ENCODE measurements around the gene ZDHHC8.
A peak's percentile ranks its signal among the peaks of the same experiment; 100 is the strongest.
"Not testable (repeated sequence)": the region's sequence is repeated elsewhere in the genome, so short reads cannot be mapped to it uniquely, and the experiment has no call there.

ZDHHC8 gene

DNA sequence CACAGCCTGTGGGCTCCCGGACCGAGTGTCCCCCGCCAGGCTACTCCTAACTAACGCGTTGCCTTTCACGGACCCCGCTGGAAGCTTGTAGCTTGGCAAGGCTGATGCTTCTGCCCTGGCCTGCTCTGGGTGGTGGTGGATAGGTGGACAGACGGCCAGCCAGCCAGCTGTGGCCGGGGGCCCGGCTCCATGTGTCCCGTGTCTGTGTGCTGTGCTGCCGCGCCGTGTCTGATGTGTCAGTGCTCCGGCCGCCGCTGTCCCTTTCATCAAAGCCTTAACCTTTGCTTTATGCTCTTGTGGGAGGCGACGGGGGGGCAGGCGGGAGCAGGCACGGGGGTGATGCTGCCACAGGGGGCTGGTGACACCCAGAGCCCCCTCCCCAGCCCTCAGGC lies 14.2 kb downstream of the ZDHHC8 start:
- no peak for DNase-seq

DNA sequence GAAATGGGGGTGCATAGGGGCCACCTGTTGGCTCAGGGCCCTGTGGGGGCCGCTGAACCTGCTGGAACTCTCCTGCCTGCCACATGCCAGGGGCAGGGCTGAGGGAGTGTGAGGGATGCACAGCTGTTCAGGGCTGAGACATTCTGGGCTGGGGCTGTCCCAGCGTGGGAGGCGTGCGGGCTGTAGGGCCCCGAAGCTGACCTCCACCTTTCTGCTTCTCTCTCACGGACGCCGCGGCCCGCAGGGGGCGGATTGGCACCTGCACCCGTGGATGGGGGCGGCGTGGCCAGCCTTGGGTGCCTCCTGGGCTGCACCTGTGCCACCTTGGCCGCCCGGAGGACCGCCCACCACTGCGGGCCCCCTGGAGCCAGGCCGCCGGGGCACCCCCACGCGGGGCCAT lies 15.2 kb downstream of the ZDHHC8 start:
- DNase-seq, result no peak

DNA sequence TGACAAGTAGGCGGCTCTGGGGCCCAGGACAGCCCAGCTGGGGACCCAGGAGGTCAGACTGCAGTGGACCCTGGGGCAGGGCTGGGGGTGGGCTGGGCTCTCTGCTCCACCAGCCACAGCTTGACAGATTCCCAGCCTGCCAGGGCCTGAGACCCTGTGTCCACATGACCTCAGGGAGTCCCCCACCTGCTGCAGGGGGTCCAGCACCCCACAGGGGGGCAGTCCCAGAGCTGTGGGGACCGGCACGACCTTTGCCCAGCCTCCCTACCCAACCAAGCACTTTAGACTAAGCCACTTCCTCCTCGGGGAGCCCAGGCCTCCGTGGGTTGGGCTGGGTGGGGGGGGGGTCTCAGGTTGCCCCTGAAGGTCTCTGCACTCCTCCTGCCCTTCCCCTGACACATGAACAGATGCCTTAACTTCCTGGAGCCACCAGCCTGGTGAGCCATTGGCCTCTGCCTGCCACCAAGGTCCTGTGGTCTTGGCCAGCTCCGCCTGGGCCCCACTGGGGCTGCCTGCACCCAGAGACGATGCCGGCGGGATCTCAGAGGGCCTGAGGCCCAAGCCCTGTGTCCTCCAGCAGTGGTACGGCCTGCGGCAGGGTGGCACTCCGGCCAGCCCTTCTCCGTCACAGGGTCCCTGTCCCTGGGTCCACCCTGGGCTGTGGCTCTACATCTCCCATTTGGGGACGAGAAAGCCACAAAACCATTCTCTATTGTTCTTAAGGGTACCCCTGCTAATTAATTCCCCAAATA lies 15.8 kb downstream of the ZDHHC8 start:
- no peak for DNase-seq

DNA sequence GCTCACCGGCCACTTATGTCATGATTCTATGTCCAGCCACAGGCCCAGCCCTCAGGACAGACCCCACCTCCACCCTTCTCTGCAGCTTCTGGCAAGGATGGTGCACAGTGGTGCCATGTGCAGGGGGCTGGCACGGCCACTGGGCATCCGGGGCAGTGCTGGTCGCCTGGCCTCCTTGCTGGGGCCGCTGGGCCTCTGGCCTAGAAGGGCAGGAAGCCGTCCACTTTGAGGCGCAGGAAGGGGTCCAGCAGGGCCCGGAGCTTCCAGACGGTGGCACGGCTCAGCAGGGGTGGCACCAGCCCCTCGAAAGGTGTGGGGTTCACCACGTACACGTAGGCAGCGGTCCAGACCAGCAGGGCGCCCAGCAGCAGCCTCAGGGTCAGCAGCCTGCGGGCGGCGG lies 16.8 kb downstream of the ZDHHC8 start:
- no peak for DNase-seq

DNA sequence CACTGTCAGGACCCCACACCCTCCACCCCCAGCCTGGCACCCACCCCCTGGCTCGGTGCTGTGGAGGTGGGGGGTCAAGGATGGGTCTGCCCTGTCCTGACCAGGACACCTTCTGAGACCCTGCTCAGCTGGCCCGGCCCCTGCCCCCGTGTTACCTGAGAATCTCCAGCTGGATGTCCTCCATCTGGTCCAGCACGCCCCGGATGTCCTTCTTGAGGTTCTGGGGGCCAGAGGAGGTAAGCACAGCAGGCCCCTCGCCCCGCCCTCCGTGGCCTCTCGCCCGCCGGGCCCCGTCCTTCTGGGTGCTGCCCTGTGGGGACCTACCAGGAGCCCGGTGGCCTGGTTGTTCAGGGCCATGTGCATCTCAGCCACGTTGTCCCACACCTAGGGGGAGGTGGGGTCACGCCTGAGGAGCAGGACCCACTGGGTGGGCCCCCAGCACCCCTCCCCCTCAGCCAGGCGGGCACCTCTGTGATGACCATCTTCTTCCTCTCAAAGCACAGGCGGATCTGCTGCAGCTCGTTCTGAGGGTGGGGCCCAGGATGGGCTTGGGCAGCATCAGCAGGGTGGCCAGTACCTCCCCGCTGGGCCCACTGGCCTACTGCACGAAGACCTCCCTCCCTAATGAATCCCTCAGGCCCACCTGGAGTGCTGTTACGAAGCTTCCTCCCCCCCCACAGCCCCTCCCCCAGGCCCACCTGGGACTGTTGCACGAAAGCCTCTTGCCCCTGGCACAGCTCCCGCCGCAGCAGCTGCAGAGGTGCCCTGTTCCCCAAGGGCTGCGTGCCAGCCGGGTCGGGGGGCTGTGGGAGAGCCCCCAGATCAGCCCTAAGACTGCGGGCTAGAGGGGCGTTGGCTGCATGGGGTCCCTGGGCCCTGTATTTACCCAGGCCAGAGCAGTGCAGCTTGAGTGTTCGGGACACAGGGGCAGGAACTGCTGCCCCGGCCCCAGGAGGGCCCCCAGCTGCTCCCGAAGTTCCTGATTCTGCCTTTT lies 17.9 kb downstream of the ZDHHC8 start:
- DNase-seq, result no peak

DNA sequence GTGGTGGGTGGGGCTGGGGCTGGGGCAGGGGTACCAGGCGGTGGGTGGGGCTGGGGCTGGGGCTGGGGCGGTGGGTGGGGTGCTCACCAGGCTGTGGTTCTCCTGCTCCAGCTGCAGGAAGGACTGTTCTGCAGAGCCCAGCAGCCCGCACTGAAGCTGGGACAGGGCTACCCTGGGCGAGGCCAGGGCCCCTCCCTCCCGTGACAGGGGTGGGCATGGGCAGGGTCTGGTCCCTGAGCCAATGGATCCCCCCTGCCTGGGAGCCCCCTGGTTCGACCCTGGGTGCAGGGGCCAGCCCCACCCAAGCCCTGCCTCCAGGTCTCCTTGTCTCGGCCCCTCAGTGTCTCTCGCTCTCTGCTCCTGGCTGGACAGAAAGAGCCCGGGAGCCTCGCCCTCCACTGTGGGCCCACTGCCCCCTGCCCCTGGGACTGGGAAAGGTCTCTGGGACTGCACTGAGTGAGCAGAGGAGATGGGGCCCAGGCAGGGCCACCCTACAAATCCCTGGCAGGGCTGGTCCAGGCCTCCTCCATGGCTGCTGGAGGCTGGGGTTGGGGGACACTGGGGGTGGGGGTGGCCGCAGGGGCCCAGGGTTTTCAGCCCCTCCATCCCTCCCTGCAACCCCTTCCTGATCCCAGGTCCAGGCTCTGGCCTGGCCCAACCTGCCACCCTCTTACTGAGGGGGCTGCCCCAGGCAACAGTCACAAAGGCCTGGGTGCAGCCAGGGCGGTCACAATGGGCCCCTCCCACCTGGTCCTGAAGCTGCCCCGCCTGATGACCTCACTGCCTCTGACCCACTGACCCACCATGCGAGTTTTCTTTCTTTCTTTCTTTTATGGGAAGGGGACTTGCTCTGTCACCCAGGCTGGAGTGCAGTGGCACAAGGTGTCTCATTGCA lies 19.0 kb downstream of the ZDHHC8 start, which contains the start of gene CCDC188:
CCDC188 (minus strand) TSS at position 675 of the 895 bp plus-strand sequence; CDS start at position 606, 69 bp downstream.
- DNase-seq, result no peak

DNA sequence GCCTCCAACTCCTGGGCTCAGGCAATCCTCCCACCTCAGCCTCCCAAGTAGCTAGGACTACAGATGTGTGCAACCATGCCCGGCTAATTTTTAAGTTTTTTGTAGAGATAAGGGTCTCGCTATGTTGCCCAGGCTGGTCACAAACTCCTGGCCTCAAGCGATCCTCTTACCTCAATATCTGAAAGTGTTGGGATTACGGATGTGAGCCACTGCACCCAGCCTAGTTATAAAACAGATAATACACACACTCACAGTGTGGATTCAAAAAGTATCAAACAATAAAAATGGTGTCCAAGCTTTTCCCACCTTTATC lies 19.6 kb downstream of the ZDHHC8 start:
- no peak for DNase-seq

DNA sequence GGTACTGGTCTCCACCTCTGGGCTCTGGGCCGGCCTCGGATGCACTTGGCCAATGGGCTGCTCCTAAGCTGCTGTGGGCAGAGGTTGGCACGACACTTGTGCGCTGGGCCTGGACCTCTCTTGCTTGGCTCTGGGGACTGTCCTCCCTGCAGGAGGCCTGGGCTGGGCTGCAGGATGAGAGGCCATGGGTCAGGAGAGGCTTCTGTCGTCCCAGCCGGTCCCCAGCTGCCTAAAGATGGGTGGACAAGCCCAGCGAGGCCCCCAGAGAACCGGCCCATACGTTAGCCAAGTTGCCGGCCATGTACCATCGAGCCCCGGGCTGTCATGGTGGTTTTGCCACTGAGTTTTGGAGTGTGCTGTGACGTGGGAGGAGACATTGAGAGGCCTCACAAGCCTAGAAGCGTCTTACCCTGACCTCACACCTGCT lies 20.9 kb downstream of the ZDHHC8 start:
- no peak for DNase-seq

DNA sequence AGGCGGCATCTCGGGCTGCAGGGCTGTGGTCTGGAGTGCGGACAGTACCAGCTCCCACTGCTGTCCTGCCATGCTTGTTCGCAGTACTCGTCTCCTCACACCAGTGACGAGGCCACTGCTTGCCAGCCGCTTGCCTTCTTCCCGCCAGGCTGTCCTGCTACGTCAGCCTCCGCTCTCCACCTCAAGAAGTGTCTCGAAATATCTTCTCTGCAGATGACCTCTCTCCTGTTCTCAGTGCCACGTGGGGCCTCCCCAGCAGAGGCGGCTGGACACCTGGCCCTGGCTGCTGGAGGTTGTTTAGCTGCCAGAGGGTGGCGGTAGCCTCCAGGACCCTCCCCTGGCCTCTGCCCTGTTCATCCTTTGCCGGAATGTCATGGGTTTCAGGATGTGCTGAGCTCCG lies 22.3 kb downstream of the ZDHHC8 start:
- no peak for DNase-seq

DNA sequence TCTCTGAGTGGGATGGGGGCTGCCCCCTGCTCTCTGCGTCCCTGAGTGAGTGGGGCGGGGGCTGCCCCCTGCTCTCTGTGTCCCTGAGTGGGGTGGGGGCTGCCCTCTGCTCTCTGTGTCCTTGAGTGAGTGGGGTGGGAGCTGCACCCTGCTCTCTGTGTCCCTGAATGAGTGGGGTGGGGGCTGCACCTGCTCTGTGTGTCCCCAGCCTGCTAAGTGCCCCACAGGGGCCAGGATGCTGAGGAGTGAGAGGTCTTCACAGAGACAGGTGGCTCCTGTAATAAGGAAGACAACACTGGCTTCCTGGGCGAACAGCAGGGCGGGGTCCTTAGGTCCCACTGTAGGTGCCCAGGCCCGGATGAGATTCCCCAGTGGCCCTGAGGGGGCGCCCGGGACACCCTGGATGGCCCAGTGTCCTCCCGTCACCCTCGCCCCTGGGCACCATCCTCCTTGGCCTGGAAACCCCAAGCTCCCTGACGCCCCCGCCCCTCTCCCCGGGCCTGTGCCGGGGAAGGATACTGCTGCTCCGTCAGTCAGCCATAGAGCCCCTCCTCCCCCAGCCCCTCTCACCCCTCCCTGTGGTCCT lies 23.1 kb downstream of the ZDHHC8 start:
- DNase-seq, result no peak

DNA sequence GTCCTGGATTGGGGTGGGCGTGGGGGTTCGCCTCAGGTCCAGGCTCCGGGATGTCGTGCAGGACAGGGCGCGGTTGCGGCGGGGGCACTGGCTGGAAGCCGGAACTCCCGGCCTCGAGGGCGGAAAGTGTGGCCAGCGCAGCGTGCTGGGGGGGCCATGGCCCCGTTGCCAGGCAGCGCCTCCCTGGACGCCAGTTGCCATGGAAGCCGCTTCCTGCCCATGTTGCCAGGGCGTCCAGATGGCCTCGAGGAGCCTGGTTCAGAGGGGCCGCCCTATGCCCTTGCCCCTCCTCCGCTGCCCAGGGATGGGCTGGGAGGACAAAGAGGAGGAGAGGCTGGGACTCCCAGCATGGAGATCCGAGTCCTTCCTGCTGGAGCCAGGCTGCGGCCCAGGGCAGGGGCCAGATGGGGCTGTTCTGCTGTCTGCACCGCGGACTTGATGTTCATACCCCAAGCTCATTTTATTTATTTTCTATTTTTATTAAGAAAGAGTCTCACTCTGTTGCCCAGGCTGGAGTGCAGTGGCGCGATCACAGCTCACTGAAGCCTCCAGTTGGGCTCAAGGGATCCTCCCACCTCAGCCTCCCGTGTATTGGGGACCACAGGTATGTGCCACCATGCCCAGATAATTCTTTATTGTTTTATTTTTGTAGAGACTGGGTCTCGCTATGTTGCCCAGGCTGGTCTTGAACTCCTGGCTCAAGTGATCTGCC lies 23.9 kb downstream of the ZDHHC8 start:
- no peak for DNase-seq

DNA sequence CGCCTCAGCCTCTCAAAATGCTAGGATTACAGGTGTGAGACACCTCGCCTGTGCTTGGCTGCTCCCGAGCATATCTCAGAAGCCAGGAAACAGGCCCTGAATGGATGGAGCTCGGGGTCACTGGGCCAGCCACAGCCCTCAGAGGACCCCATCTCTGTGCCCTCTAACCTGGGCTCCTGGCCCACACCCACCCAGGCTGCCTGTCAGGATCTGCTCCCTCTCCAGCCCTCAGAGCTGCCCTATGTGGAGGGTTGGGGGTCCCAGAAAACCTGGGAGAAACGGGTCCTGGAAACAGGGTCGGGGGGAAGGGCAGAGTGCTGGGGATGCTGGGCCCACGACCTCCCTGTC lies 24.4 kb downstream of the ZDHHC8 start:
- DNase-seq, result no peak

DNA sequence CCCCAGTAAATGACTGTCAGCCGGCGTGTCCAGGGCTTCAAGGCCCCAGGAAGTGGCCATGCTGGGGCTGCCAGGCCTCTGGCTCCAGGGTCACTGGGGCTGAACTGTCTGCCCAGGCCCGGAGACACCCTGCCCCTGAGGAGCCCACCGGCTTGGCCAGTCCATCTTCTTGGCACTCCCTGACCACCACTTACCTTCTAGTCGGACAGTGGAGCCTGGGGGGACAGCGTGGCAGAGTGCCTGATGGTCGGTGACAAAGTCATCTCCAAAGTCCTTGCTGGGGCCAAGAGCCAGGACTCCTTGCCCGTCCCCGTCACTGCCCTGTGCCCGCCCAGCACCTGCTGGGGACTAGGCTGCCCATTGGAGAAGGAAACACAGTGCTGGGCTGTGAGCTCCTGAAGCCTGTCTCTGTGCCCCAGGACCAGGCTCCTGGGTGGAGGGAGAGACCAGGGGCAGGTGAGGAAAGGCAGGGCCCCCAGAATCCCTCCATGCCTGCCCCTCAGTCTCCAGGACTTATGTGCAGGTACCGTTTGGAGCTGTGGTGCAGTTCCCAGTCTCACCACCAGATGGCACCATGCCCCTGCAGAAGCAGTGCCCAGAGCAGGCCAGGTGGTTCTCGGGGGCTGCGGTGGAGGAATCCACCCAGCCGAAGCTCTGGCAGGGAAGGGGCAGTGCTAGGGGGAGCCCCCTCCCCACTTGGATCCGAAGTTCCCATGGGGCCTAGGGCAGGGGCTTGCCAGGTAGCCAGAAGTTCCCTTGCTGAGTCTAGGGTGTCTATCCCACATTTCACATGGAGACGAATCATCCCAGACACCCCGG lies 25.2 kb downstream of the ZDHHC8 start:
- peak; percentile 19 to 24 for DNase-seq

DNA sequence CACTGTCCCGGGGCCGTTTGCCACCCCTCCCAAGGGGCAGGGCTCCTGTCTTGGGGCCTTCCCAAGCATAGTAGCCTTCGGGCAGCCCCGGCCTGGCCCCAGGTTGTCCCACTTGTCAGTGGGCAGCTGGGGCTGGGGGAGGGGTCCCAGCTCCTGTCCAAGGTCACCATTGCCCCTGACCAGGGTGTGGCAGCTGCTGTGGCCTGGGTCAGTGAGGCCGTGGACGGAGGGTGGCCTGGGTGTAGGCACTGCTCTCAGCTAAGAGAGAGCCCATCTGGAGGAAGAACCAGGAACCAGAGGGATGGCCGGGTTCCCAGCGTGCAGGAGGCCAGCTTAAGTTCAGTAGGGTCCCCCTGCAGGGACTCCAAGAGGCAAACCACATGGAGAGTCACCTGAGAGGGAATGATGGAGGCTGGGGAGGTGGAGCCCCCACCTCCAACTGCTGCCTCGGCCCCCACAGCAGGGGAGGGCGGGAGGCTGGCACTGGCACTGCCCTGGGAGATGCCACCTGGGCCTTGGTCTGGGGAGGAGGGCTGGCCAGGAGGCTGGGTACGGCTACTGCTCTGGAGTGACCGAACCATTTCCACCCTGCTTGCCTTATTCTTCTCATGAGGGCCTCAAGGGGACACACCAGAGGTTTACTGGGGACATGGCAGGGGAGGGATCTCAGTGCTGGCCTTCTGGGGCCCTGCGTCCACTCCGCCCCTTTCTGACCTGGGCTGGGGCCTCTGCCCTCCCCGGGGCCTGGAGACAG lies 26.0 kb downstream of the ZDHHC8 start:
- no peak for DNase-seq

DNA sequence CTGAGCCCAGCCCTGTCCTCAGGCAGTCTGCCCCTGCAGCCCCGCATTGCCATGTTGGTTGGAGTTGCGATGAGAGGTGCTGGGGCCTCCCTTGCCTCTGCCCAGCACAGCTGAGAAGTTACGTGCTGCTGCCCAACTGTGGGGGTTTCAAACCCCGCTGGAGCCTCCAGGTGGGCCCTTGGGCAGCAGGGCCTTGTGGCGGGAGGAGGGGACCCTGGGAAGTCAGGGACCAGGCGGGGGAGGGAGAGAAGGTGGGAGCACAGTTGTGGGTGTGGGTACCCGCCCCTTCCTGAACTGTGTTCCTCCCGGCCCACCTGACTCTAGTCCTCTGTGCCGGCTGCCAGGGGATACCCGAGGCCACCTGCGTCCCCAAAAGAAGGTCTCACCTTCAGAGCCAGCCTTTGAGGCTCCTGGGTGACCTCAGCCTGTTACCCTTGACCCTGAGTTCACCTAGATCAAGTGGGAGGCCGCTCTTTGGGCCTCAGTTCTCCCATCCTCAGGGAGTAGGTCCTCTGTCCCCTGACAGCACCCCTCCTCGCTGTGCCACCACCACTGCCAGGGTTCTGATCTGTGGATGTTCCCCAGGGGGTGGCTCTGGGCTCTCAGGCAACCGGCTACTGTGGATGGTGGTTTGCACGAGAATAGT lies 26.9 kb downstream of the ZDHHC8 start:
- no peak for DNase-seq

DNA sequence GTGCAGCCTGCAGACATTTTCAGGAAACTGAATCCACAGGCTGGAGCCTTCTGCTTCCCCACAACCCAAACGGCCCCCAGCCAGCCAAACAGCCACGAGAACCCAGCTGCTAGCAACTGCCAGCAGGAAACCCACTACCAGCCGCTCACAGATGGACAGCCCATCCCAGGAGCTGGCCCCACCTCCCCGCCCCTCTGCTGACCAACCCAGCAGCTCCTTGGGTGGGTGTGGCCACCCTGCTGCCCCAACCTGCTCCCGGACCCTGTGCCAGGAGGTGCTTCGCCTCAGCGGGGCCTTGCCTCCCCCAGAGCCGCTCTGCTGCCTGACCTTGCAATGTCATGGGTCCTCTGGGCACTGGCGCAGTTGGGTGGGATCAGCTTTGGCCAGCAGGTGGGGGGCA lies 27.5 kb downstream of the ZDHHC8 start:
- DNase-seq, result no peak

DNA sequence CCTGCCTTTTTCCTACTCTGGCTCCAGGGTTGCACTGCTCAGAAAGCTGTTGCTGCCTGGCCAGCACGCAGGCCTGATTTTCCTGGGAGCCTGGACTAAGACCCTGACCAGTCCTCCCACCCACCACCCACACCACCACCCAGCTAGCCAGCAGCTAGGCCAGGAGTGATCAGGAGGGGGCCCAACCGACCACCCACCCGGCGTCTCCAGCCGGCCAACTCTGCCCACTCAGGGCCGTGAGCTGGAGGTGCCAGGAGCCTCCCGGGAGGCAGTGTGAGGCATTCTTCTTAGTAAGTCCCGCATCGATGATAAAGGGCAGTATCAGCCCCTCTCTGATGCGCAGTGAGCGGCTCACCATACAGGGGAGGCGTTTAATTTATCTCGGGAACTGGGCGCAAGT lies 27.9 kb downstream of the ZDHHC8 start:
- DNase-seq, result not testable (repeated sequence)

DNA sequence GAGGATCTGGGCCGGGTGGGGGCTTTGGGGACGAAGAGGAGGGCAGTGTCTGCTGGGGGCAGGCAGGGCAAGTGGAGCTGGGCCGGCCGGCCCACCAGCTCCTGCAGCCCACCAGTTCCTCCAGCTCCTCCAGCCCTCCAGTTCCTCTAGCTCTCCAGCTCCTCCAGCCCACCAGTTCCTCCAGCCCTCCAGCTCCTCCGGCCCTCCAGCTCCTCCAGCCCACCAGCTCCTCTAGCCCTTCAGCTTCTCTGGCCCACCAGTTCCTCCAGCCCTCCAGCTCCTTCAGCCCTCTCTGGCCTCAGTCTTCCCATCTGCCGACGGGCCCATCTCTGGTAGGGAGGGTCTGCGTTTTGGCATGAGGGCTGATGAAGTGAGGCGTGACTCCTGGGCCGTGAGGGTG lies 28.4 kb downstream of the ZDHHC8 start:
- DNase-seq, result no peak

DNA sequence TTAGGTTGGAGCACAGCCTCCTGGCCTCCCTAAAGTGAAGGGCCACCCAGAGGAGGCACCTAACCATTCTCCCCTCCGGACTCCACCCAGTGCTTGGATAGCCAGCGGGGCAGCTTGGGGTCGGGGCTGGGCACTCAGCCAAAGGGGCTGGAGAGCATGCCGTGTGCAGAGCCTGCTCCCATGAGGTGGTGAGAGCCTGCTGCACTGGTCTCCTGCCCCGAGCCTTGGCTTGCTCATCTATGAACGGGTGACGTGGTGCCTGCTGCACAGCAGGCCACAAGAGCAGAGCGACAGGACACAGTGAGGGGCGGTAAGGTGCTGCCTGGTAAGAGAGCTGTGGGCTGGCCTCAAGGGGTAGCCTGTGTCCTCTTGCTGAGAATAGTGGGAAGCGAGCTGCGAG lies 33.3 kb downstream of the ZDHHC8 start:
- no peak for DNase-seq

DNA sequence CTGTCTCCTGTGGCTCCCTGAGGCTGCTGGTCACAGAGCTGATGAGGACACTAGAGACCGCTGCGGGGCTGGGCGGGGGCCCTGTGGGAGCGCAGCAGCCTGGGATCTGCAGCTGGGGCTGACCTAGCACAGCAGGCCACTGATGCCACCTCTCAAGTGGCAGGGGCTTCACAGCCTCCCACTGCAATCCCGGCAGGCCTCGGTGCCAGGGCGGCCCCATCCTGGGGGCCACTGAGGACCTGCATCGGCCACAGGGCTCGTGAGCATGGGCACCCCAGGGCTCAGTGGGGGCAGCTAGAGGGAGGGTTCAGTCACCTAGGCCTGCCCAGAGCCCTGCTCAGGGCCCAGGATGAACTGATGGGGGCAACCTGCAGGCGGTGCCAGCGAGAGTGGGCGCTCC lies 33.8 kb downstream of the ZDHHC8 start:
- DNase-seq, result no peak

Data from AML-193 (cell line).